HFF-Myc (cell line): ENCODE results near the gene SLC24A4.
"Not testable (repeated sequence)": the region's sequence is repeated elsewhere in the genome, so short reads cannot be mapped to it uniquely, and the experiment has no call there.

Source experiments
- DNase-seq: peaks from one replicate; pipeline ENCODE4 v3.0.0-alpha.2; 2011; ENCODE audit warnings: low read depth; ENCODE audit errors: extremely low read depth
- H3K4me3 ChIP-seq: replicated peaks from 2 replicates; pipeline ENCODE4 v1.5.1; 2011; ENCODE audit warnings: low read depth, mild to moderate bottlenecking, control low read depth, low read length
- TF ChIP-seq, protein P1 (sequence below): IDR thresholded peaks from 2 replicates; pipeline ENCODE4 v1.5.1; 2012; ENCODE audit warnings: mild to moderate bottlenecking, low read depth, low read length, control low read depth; ENCODE audit errors: missing control alignments

Gene SLC24A4

DNA sequence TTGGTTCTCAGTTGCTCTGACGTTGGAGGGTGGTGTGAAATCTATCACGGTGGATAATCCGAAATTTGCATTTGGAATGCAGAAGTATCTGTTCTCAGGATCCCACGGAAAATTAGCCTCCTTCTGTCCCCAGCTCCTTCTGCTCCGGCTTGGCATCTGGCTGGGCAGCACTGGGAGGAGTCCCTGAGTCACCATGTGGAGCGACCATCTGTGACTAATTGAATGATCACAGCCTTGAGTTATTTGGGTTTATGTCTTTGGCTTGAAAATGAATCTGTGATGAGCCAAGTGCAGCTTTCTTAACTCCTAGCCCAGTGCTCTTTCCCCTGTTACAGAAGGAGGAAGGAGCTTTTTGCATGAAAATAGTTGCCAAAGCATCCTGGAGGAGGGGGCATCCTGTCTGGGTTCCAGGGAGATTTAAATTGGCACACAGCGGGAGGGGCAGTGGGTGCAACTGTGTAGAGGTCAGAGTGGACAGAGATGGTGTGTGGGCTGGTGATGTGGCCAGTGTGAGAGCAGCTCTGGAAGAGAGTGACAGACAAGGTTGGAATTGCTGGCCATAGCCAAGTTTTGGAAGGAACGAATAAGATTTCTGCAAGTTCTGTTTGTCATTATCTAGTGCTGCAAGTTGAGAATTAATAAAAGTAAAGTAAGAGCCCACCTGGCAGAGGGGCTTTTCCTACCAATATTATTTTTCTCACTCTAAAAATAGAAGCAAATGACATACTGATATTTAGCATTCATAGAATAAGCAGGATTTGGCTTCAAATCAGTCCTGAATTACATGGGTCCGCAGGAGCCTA, 74.4 kb downstream of the SLC24A4 start:
- DNase-seq = no peak
- TF ChIP-seq, protein P1, sequence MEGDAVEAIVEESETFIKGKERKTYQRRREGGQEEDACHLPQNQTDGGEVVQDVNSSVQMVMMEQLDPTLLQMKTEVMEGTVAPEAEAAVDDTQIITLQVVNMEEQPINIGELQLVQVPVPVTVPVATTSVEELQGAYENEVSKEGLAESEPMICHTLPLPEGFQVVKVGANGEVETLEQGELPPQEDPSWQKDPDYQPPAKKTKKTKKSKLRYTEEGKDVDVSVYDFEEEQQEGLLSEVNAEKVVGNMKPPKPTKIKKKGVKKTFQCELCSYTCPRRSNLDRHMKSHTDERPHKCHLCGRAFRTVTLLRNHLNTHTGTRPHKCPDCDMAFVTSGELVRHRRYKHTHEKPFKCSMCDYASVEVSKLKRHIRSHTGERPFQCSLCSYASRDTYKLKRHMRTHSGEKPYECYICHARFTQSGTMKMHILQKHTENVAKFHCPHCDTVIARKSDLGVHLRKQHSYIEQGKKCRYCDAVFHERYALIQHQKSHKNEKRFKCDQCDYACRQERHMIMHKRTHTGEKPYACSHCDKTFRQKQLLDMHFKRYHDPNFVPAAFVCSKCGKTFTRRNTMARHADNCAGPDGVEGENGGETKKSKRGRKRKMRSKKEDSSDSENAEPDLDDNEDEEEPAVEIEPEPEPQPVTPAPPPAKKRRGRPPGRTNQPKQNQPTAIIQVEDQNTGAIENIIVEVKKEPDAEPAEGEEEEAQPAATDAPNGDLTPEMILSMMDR = no peak
- no peak overlapping the region for H3K4me3 ChIP-seq

DNA sequence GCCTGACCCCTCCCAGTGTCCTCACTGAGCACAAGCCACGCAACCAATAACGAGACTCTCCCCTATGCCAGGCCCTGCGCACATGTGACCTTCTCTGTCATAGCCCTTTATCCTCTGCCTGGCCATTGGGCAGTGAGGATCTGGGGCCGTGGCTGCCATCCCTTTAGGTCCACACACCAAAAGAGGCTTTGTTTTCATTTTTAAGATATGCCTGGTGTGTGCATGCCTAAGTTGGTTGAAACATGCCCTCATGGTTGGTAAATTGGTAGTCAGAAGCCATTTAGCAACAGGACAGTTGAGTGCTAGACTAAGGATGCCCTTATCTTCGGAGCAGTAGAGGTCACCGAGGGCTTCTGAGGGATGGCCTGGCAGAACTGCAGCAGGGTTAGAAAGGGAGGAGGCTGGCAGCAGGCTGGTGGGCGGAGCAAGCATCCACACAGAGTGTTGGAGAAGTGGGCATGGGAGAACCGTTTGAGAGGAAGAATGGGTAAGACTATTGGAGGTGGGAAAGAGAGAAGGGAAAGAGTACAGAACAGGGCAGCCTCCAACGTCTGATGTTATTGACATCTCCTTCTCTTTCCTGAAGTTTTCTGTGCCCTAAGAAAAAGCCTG, 75.1 kb downstream of the SLC24A4 start:
- no peak overlapping the region for H3K4me3 ChIP-seq
- TF ChIP-seq, protein P1 = no peak
- DNase-seq = no peak

- TF ChIP-seq, protein P1 = no peak
- H3K4me3 ChIP-seq = no peak overlapping the region
- DNase-seq = no peak
Observed at GRCh38 chr14:92398888-92399636, 76.1 kb downstream of the SLC24A4 start.

GRCh38 chr14:92400579-92401444, 77.8 kb downstream of the SLC24A4 start:
- H3K4me3 ChIP-seq = no peak overlapping the region
- DNase-seq = no peak
- TF ChIP-seq, protein P1 = no peak

GRCh38 chr14:92401561-92401960, 78.6 kb downstream of the SLC24A4 start:
- no peak for DNase-seq
- TF ChIP-seq, protein P1 = no peak
- H3K4me3 ChIP-seq = no peak overlapping the region

GRCh38 chr14:92402500-92402899, 79.5 kb downstream of the SLC24A4 start:
- not testable (repeated sequence) for DNase-seq, H3K4me3 ChIP-seq
